Pancreas (tissue), 10 donors: ENCODE measurements around the gene POU6F1. TPM values are rescaled to one million over a fixed set of nuclear protein-coding genes. Genes with fewer than 3 reads are reported as not detected.

Experiments
- ATAC-seq, 4 donors: fragments of 200-7000 bp; cut with Tn5 transposase; one replicate each; pipeline versions ENCODE4 v1.8.0 to v1.9.1; 2020; ENCODE audit warnings: mild to moderate bottlenecking in 4 of 4, moderate library complexity in 4 of 4
- DNase-seq, 6 donors: peaks; one replicate each; pipeline ENCODE4 v3.0.0-alpha.2; 2020
- FAIRE-seq: peaks from 2 replicates; lab custom pipeline; 2012; peaks lifted over from hg19 to GRCh38; lab: Jason Lieb, UNC
- H3K27ac ChIP-seq, 4 donors: fragments of 200-600 bp; sonication (generic); 1 replicate in 3 of 4; 2 replicates in 1 of 4; pipeline versions ENCODE4 v1.5.0 to v1.8.0; 2020
- H3K27me3 ChIP-seq, 4 donors: fragments of 200-600 bp; one replicate each; pipeline ENCODE4 v1.8.0; 2021
- H3K36me3 ChIP-seq, 3 donors: fragments of 200-600 bp; sonication (generic) in 1 of 3; one replicate each; pipeline versions ENCODE4 v1.5.0 to v1.8.0; 2020 to 2021
- H3K4me1 ChIP-seq, 3 donors: fragments of 200-600 bp; one replicate each; pipeline ENCODE4 v1.8.0; 2021
- H3K4me3 ChIP-seq, 4 donors: fragments of 200-600 bp; sonication (generic) in 2 of 4; one replicate each; pipeline versions ENCODE4 v1.5.0 to v1.8.0; 2020 to 2021
- H3K9me3 ChIP-seq, 4 donors: fragments of 200-600 bp; one replicate each; pipeline ENCODE4 v1.8.0; 2021
- WGBS, 2 donors: extraction: QIAGEN DNeasy Blood & Tissue Kit; methylation state at CpG; one replicate each; pipeline ENCODE4 v1.1.7; 2013; 5-methylcytosine and 5-hydroxymethylcytosine counted together
- intact Hi-C, 3 donors: fragments of 100-400 bp; cut with DNase I; formaldehyde crosslinking; loops; one replicate each; pipeline versions ENCODE4 v1.11.1 to v1.14.2; 2022
- polyA plus RNA-seq, 2 donors: library from polyadenylated mRNA; stranded (reverse); fragments of 200-250 nt; gene quantifications; one replicate each; pipeline ENCODE4 v1.2.3, GENCODE V29; 2013
- total RNA-seq, 6 donors: library from RNA; stranded (reverse); fragmentation: NEBNext Ultra II Directional in 4 of 6; extraction: Animal tissue kit (Norgen Biotek cat#: 25700) in 4 of 6; gene quantifications; one replicate each; pipeline versions ENCODE4 v1.2.1 to v1.2.4, GENCODE V29; 2021 to 2023
- TF ChIP-seq, protein P1 (sequence below), 4 donors: fragments of 200-600 bp; sonication (generic) in 3 of 4; IDR thresholded peaks; one replicate each; pipeline versions ENCODE4 v1.5.0 to v1.8.0; 2021; ENCODE audit warnings: antibody characterized with exemption in 4 of 4
- donor health status: healthy with polysubstance abuse.
- donor health status: DM: no; HTN: no; CAD: no; lungs with moderate emphysema.
- donor health status: DM: no; HTN: no; CAD: no.
- donor health status: control.
- donor health status: control.
- donor health status: Bipolar disorder and iron deficiency.
- donor health status: DM: yes; HTN: yes; CAD: no.
- donor health status: DM: no; HTN: no; CAD: no.
- donor health status: DM: no; HTN: no; CAD: no.
- donor health status: DM: yes; HTN: yes; CAD: no.

The POU6F1 gene
- total and polyA plus RNA-seq, 8 donors, result 4.8 to 12.9 (median 7.3) TPM

DNA sequence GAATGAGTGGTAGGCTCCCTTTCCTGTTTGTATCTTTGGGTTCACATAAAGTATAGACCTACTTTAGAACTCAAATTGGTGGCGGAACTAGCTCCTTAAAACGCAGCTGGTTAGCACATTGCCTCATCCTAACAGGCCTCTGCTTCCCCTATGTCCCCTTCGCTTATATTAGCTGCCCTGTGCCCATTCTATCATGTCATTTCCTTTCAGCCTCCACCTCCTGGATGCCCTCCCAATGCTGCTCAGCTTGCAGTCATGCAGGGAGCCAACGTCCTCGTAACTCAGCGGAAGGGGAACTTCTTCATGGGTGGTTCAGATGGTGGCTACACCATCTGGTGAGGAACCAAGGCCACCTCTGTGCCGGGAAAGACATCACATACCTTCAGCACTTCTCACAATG lies 24.3 kb upstream of the POU6F1 start:
- FAIRE-seq (no peak), DNase-seq (no peak), ATAC-seq (no peak)
- H3K36me3 ChIP-seq, result peaks cover 0 to 27% (median 8%) of the 10 kb centered on the region in 3 donors
- 69 to 82% methylated on average over 7 of the region's 7 CpGs for WGBS, 2 donors
- no peaks in the 10 kb centered on the region for H3K9me3 ChIP-seq
- TF ChIP-seq, protein P1, sequence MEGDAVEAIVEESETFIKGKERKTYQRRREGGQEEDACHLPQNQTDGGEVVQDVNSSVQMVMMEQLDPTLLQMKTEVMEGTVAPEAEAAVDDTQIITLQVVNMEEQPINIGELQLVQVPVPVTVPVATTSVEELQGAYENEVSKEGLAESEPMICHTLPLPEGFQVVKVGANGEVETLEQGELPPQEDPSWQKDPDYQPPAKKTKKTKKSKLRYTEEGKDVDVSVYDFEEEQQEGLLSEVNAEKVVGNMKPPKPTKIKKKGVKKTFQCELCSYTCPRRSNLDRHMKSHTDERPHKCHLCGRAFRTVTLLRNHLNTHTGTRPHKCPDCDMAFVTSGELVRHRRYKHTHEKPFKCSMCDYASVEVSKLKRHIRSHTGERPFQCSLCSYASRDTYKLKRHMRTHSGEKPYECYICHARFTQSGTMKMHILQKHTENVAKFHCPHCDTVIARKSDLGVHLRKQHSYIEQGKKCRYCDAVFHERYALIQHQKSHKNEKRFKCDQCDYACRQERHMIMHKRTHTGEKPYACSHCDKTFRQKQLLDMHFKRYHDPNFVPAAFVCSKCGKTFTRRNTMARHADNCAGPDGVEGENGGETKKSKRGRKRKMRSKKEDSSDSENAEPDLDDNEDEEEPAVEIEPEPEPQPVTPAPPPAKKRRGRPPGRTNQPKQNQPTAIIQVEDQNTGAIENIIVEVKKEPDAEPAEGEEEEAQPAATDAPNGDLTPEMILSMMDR (IDR thresholded peaks at IDR 0.05), result no peak
- no peak overlapping the region for H3K4me3 ChIP-seq
- H3K27ac ChIP-seq, result no peak overlapping the region
- peaks cover 5 to 16% (median 9%) of the 10 kb centered on the region in 3 donors for H3K4me1 ChIP-seq
- H3K27me3 ChIP-seq, result no peaks in the 10 kb centered on the region
- intact Hi-C loops, result no loop called here

DNA sequence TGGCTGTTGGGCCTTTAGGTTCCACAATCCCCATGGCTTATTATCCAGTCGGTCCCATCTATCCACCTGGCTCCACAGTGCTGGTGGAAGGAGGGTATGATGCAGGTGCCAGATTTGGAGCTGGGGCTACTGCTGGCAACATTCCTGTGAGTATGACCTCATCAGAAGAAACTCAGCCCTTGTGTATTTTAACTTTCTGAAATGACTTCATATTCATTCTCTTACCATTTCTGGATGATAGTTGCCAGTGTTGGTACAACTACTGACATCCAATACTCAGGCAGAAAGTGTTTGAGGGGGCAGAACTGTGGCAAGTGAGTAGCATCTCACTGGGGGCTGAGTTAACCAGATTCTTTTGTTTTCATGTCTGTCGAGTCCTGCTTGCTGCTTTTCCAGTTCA lies 23.1 kb upstream of the POU6F1 start:
- DNase-seq, result no peak
- Histone ChIP-seq H3K36me3 (peaks cover 0 to 27% (median 8%) of the 10 kb centered on the region in 3 donors), H3K9me3 (no peaks in the 10 kb centered on the region), H3K4me1 (peaks cover 0 to 16% (median 9%) of the 10 kb centered on the region in 3 donors), H3K4me3 (no peak overlapping the region), H3K27ac (no peak overlapping the region), H3K27me3 (no peaks in the 10 kb centered on the region)
- intact Hi-C loops, result no loop called here
- FAIRE-seq, result no peak
- WGBS, 2 donors, result 57 to 66% methylated on average over 2 of the region's 2 CpGs
- ATAC-seq, result no peak
- TF ChIP-seq, protein P1 (IDR thresholded peaks at IDR 0.05), result no peak

DNA sequence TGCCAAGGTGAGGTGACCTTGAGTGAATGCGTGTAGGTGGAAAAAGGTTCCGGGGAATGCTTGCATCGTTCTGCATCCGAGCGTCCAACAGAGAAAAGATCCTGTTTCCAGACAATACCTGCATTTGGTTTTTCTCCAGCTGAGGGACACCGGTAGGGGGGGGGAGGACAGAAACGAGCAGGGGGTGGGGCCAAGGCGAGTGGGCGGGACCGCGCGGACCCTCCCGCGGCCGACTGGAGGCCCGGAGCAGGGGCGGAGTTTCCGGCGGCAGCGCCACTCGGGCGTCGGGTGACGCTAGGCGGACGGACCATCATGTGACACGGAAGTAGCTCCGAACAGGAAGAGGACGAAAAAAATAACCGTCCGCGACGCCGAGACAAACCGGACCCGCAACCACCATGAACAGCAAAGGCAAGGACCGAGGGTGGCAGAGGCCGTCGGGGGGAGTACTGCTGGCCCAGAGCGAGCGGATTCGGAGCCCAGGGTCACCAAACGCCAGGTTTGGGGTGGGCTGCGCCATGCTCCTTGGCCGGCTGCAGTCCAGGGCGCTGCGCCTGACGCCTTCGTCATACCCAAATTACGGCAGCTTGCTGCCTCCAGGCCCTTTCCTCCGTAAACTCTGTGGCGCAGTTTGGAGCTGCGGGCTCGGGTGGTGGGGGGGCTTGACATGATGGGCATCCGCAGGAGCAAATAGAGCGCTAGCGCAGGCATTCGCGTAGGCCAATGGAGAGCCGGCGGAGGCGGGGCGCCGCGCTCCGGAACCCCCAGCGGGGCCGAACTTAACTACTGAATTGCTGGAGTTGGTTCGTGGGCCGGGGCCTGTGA lies 20.9 kb upstream of the POU6F1 start, which contains the start of gene DAZAP2:
Gene DAZAP2, plus strand, starts transcription at position 317 of the 825 bp plus-strand sequence. Its CDS starts 82 bp downstream, at position 399.
- WGBS, 2 donors, result 0 to 1% methylated on average over 67 to 70 of the region's 70 CpGs
- intact Hi-C loops, result no loop called here
- Histone ChIP-seq H3K27ac (peak within 1 kb of the TSS; percentile 100), H3K27me3 (no peaks in the 10 kb centered on the region), H3K9me3 (no peaks in the 10 kb centered on the region), H3K4me1 (peaks cover 0 to 16% (median 9%) of the 10 kb centered on the region in 3 donors), H3K36me3 (peaks cover 0 to 27% (median 8%) of the 10 kb centered on the region in 3 donors), H3K4me3 (peak within 1 kb of the TSS; percentile 79 to 100 (median 98))
- TF ChIP-seq, protein P1 (IDR thresholded peaks at IDR 0.05), result peak in 1 of 4 donors; percentile 16
- no peak for FAIRE-seq
- DNase-seq, result peak; percentile 96 to 98 (median 98)
- peak; percentile 96 to 99 (median 96) for ATAC-seq

DNA sequence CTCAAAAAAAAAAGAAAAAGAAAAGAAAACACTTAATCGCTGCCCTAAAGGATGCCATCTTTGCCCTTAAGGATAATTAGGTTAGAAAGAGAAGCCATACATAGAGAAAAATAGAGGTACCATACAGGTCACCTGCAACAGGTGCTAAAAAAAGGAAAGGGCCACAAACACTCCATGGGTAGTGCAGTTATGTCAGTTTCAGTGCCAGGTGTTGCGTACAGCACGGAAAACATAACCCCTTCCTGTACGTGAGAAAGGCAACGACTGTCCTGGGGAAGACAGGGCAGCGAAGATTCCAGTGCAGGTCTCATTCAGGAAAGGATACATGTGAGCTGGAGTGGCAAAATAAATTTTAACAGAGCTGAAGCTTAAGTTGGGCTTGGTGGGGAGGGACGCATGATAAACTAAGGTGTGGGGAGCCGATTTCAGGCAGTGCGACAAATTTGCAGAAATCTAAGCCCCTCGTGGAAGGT lies 20.2 kb upstream of the POU6F1 start:
- H3K4me1 ChIP-seq, result peaks cover 0 to 16% (median 9%) of the 10 kb centered on the region in 3 donors
- ATAC-seq, result peak; percentile 6 to 22 (median 10)
- intact Hi-C loops, result no loop called here
- no peak for FAIRE-seq
- peaks cover 0 to 27% (median 8%) of the 10 kb centered on the region in 3 donors for H3K36me3 ChIP-seq
- H3K27me3 ChIP-seq, result no peaks in the 10 kb centered on the region
- peak overlapping the region; percentile 26 to 100 (median 88) for H3K4me3 ChIP-seq
- H3K9me3 ChIP-seq, result no peaks in the 10 kb centered on the region
- peak overlapping the region; percentile 100 for H3K27ac ChIP-seq
- 5 to 7% methylated on average over 10 of the region's 10 CpGs for WGBS, 2 donors
- TF ChIP-seq, protein P1 (IDR thresholded peaks at IDR 0.05), result no peak
- DNase-seq, result peak in 1 of 6 donors; percentile 31
